HFF-Myc (cell line): Measurements from ENCODE around the gene JOSD1.

Experiments used
- DNase-seq: peaks from one replicate; pipeline ENCODE4 v3.0.0-alpha.2; 2011; ENCODE audit warnings: low read depth; ENCODE audit errors: extremely low read depth
- H3K4me3 ChIP-seq: replicated peaks from 2 replicates; pipeline ENCODE4 v1.5.1; 2011; ENCODE audit warnings: low read depth, mild to moderate bottlenecking, control low read depth, low read length
- CTCF ChIP-seq: IDR thresholded peaks from 2 replicates; pipeline ENCODE4 v1.5.1; 2012; ENCODE audit warnings: mild to moderate bottlenecking, low read depth, low read length, control low read depth; ENCODE audit errors: missing control alignments

JOSD1 gene

GRCh38 chr22:38715176-38715764 is 14.5 kb upstream of the JOSD1 start:
- DNase-seq = no peak
- TF ChIP-seq CTCF = no peak

GRCh38 chr22:38713921-38714320 is 13.2 kb upstream of the JOSD1 start:
- H3K4me3 ChIP-seq = no peak overlapping the region
- TF ChIP-seq CTCF = no peak
- DNase-seq = no peak

More at GRCh38 chr22:38715176-38715764, 14.5 kb upstream of the JOSD1 start:
- no peak overlapping the region for H3K4me3 ChIP-seq

GRCh38 chr22:38712486-38713207 is 11.9 kb upstream of the JOSD1 start:
- TF ChIP-seq CTCF = no peak
- no peak for DNase-seq

GRCh38 chr22:38710866-38711265 is 10.1 kb upstream of the JOSD1 start:
- no peak for TF ChIP-seq CTCF
- H3K4me3 ChIP-seq = no peak overlapping the region
- no peak for DNase-seq

More at GRCh38 chr22:38712486-38713207, 11.9 kb upstream of the JOSD1 start:
- H3K4me3 ChIP-seq = no peak overlapping the region

- DNase-seq = no peak
- no peak overlapping the region for H3K4me3 ChIP-seq
- no peak for TF ChIP-seq CTCF
These were observed 9.6 kb upstream of the JOSD1 start for GRCh38 chr22:38710351-38710750.

- DNase-seq = no peak
- TF ChIP-seq CTCF = no peak
These were observed 8.6 kb upstream of the JOSD1 start for GRCh38 chr22:38709306-38709705.

More at GRCh38 chr22:38709306-38709705, 8.6 kb upstream of the JOSD1 start:
- H3K4me3 ChIP-seq = no peak overlapping the region
